Progenitor cell of endocrine pancreas (in vitro differentiated cells): Measurements from ENCODE around the gene ARL11. TPM values are rescaled to one million over a fixed set of nuclear protein-coding genes. Genes with fewer than 3 reads are reported as not detected.

Experiments used
- DNase-seq: peaks from one replicate; pipeline ENCODE4 v3.0.0; 2021; ENCODE audit warnings: low spot score; ENCODE audit not compliant: unreplicated experiment
- H3K27ac Mint-ChIP-seq: 2 replicates; pipeline ENCODE4 v1.8.0; 2021; ENCODE audit warnings: mild to moderate bottlenecking, moderate library complexity, mixed read lengths
- H3K27me3 Mint-ChIP-seq: 2 replicates; pipeline ENCODE4 v1.8.0; 2021; ENCODE audit warnings: mixed read lengths
- H3K36me3 Mint-ChIP-seq: 2 replicates; pipeline ENCODE4 v1.8.0; 2022; ENCODE audit warnings: mixed read lengths; ENCODE audit not compliant: insufficient read depth
- H3K4me1 Mint-ChIP-seq: 2 replicates; pipeline ENCODE4 v1.8.0; 2021; ENCODE audit warnings: low read depth, mixed read lengths
- H3K4me3 Mint-ChIP-seq: 2 replicates; pipeline ENCODE4 v1.8.0; 2021; ENCODE audit warnings: low read depth, mild to moderate bottlenecking, moderate library complexity, mixed read lengths
- H3K9me3 Mint-ChIP-seq: 2 replicates; pipeline ENCODE4 v1.8.0; 2021; ENCODE audit warnings: low read depth, mixed read lengths
- total RNA-seq: library from RNA; stranded (reverse); gene quantifications from 2 replicates; pipeline ENCODE4 v1.2.1, GENCODE V29; 2021
- TF ChIP-seq, protein P1 (sequence below): fragments of 200-600 bp; sonication (generic); IDR thresholded peaks from one replicate; pipeline ENCODE4 v1.5.0; 2021; ENCODE audit warnings: antibody characterized with exemption, mild to moderate bottlenecking; ENCODE audit not compliant: unreplicated experiment

The ARL11 gene
- total RNA-seq, 1 donor from 2014 or later: 0.10 TPM

DNA sequence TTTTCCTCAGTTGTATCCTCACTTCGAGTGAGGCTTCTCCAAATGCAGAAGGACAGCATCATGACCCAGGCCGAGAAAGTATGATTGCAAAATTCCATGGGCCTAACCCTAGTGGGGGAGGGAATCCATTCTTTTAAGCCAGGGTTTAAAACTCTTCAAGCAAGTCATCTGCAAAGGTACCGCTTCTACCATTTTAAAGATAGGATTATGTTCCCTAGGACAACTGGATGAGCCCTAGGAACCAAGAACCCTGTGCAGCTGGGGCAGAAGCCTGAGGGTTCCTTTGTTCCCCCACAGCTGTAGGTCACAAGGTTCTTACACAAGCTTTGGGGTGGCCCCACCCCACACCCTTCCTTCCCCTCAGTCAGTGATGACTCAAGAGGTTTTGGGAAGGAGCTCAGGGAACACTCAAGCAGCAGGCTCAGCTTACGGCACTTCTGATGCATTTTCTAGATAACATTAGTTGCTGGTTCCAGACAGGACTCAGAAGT lies 13.5 kb downstream of the ARL11 start:
- TF ChIP-seq, protein P1, sequence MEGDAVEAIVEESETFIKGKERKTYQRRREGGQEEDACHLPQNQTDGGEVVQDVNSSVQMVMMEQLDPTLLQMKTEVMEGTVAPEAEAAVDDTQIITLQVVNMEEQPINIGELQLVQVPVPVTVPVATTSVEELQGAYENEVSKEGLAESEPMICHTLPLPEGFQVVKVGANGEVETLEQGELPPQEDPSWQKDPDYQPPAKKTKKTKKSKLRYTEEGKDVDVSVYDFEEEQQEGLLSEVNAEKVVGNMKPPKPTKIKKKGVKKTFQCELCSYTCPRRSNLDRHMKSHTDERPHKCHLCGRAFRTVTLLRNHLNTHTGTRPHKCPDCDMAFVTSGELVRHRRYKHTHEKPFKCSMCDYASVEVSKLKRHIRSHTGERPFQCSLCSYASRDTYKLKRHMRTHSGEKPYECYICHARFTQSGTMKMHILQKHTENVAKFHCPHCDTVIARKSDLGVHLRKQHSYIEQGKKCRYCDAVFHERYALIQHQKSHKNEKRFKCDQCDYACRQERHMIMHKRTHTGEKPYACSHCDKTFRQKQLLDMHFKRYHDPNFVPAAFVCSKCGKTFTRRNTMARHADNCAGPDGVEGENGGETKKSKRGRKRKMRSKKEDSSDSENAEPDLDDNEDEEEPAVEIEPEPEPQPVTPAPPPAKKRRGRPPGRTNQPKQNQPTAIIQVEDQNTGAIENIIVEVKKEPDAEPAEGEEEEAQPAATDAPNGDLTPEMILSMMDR: no peak
- no peak overlapping the region for H3K4me3 Mint-ChIP-seq
- no peak for DNase-seq
- no peak overlapping the region for H3K27ac Mint-ChIP-seq
- H3K9me3 Mint-ChIP-seq: no peaks in the 10 kb centered on the region
- no peaks in the 10 kb centered on the region for H3K4me1 Mint-ChIP-seq
- no peaks in the 10 kb centered on the region for H3K36me3 Mint-ChIP-seq
- H3K27me3 Mint-ChIP-seq: peaks cover 3% of the 10 kb centered on the region

DNA sequence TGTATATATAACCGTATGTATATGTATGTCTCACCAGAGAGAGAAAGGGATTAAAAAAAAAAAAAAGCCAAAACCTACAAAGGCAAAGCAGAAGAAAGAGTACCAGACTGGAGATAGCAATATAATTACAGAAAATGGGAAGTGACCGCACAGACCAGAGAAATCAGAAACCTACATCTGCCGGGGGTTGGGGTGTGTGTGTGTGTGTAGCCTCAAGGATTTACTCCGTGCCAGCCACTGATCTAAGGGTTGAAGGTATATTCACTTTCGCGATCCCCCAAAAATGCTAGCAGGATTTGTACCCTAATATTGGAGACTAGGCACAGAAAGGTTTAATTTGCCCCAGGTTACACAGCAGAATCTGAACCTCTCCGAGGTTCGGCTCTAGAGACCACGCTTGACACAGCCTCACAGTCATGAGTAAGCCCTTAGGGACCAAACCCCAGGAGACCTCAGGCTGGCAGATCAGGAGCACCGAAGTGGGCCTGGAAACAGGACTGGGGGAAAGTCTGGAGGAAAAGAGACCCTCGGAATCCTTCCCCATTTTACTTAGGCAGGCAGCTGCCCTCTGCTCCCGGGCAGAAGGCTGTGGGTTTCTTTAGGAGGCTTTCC lies 14.8 kb downstream of the ARL11 start:
- DNase-seq: no peak
- no peaks in the 10 kb centered on the region for H3K4me1 Mint-ChIP-seq
- H3K4me3 Mint-ChIP-seq: no peak overlapping the region

DNA sequence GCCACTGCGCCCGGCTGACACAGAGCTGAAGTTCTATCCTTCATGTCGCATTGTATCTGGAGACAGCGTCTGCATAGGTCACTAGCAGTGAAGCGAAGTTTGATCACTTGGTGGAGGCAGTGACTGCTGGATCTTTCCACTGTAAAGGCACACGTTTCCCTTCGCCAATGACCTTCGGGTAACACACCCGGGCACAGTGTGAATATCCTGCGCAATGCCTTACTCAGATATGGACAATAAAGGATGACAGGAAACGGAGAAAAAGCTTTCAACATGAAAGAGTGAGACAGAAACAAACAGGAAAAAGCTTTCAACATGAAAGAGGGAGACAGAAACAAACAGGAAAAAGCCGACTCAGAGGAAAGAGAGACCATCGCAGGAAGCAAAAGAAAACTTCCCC lies 17.1 kb downstream of the ARL11 start:
- Mint-ChIP-seq H3K4me1 (no peaks in the 10 kb centered on the region), H3K9me3 (no peaks in the 10 kb centered on the region), H3K36me3 (no peaks in the 10 kb centered on the region), H3K27me3 (peaks cover 3% of the 10 kb centered on the region), H3K27ac (no peak overlapping the region), H3K4me3 (no peak overlapping the region)
- DNase-seq: no peak
- TF ChIP-seq, protein P1: no peak

More for the DNA sequence above, 14.8 kb downstream of the ARL11 start:
- Mint-ChIP-seq H3K27ac (no peak overlapping the region), H3K27me3 (peaks cover 3% of the 10 kb centered on the region), H3K36me3 (no peaks in the 10 kb centered on the region), H3K9me3 (no peaks in the 10 kb centered on the region)
- TF ChIP-seq, protein P1: no peak

DNA sequence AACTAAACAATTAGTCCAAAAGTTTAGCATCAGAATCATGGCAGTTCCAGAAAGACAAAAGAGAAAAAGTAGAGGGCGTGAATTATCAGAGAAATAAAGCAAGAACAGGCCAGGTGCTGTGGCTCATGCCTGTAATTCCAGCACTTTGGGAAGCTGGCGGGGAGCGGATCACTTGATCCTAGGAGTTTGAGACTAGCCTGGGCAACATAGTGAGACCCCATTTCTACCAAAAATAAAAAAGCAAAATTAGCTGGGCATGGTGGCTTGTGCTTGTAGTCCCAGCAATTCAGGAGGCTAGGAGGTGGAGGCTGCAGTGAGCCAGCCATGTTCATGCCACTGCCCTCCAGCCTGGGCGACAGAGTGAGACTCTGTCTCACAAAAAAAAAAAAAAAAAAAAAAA lies 18.4 kb downstream of the ARL11 start:
- TF ChIP-seq, protein P1: no peak
- no peaks in the 10 kb centered on the region for H3K9me3 Mint-ChIP-seq
- peaks cover 3% of the 10 kb centered on the region for H3K27me3 Mint-ChIP-seq
- no peaks in the 10 kb centered on the region for H3K36me3 Mint-ChIP-seq
- DNase-seq: no peak
- H3K4me1 Mint-ChIP-seq: no peaks in the 10 kb centered on the region
- no peak overlapping the region for H3K4me3 Mint-ChIP-seq
- no peak overlapping the region for H3K27ac Mint-ChIP-seq

DNA sequence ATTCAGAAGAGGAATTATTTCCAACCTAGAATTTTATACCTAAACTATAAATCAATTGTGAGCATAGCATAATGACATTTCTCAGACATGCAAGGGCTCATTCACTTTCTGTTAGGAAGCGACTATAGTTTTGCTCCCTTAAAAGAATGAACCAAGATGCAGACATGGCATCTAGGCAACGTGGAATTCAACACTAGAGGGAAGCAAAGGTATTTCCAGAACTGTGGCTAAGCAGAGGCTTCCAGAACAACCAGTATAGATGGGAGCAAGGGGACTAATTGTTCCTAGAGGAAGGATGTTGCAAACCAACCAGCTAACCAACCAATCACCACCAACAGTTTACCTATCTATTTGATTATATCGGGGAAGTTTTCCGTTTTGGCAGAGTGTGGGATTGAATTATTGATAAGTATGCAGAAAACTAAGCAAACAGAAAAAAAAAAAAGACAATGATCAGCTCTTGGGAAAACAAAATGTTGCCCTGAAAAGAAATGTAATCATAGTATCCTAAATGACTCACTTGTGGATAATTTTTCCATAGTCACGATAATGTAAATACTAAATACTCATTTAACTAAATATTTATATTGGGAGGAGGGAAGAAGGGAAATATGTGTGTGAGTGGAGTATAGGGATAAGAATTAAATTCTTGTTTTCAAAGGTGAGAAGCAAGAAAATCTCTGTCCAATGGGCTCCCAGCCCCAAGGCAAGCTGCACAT lies 21.1 kb downstream of the ARL11 start:
- H3K9me3 Mint-ChIP-seq: no peaks in the 10 kb centered on the region
- DNase-seq: no peak

More for the DNA sequence above, 21.1 kb downstream of the ARL11 start:
- H3K27me3 Mint-ChIP-seq: no peaks in the 10 kb centered on the region
- H3K4me3 Mint-ChIP-seq: no peak overlapping the region
- no peak overlapping the region for H3K27ac Mint-ChIP-seq
- TF ChIP-seq, protein P1: peak; percentile 31
- no peaks in the 10 kb centered on the region for H3K4me1 Mint-ChIP-seq
- H3K36me3 Mint-ChIP-seq: no peaks in the 10 kb centered on the region
